Suprapubic skin (tissue), 4 donors: Measurements from ENCODE around the gene KIAA1671. TPM values are rescaled to one million over a fixed set of nuclear protein-coding genes. Genes with fewer than 3 reads are reported as not detected.
"Not testable (repeated sequence)": the region's sequence is repeated elsewhere in the genome, so short reads cannot be mapped to it uniquely, and the experiment has no call there.

Experiments
- DNase-seq, 2 donors: peaks; one replicate each; pipeline ENCODE4 v3.0.0-alpha.2; 2019; ENCODE audit warnings: low spot score in 2 of 2
- H3K27ac ChIP-seq: fragments of 200-600 bp; sonication (generic); one replicate; pipeline ENCODE4 v1.5.1; 2019
- H3K27me3 ChIP-seq: fragments of 200-600 bp; sonication (generic); one replicate; pipeline ENCODE4 v1.5.1; 2019
- H3K36me3 ChIP-seq: fragments of 200-600 bp; sonication (generic); one replicate; pipeline ENCODE4 v1.5.1; 2019
- H3K4me1 ChIP-seq: fragments of 200-600 bp; sonication (generic); one replicate; pipeline ENCODE4 v1.5.1; 2019
- H3K4me3 ChIP-seq: fragments of 200-600 bp; sonication (generic); one replicate; pipeline ENCODE4 v1.5.1; 2019; ENCODE audit warnings: mild to moderate bottlenecking
- H3K9me3 ChIP-seq: fragments of 200-600 bp; sonication (generic); one replicate; pipeline ENCODE4 v1.5.1; 2019
- EP300 ChIP-seq: sonication (generic); formaldehyde crosslinking; IDR thresholded peaks from one replicate; pipeline ENCODE4 v1.6.1; 2017; ENCODE audit warnings: antibody characterized with exemption
- POLR2A ChIP-seq, 2 donors: fragments of 450-650 bp; IDR thresholded peaks; one replicate each; pipeline ENCODE4 v1.6.1; 2017; ENCODE audit warnings: antibody characterized with exemption in 2 of 2, mild to moderate bottlenecking in 2 of 2, moderate library complexity in 2 of 2
- POLR2AphosphoS5 ChIP-seq, 3 donors: sonication (generic); formaldehyde crosslinking; IDR thresholded peaks; one replicate each; pipeline ENCODE4 v1.6.1; 2017; ENCODE audit warnings: antibody characterized with exemption in 3 of 3
- WGBS: methylation state at CpG from one replicate; pipeline ENCODE4 v1.1.5; 2018; 5-methylcytosine and 5-hydroxymethylcytosine counted together
- total RNA-seq, 4 donors: library from RNA; depleted of rRNA; stranded (reverse); fragments of >200 nt; gene quantifications; one replicate each; pipeline ENCODE4 v1.1.0, GENCODE V29; 2016
- TF ChIP-seq, protein P1 (sequence below), 2 donors: fragments of 200-600 bp in 1 of 2; fragments of 450-650 bp in 1 of 2; sonication (generic) in 1 of 2; IDR thresholded peaks; one replicate each; pipeline ENCODE4 v1.5.1; 2016 to 2019; ENCODE audit warnings: antibody characterized with exemption in 2 of 2, mild to moderate bottlenecking in 1 of 2, moderate library complexity in 1 of 2

KIAA1671 gene
- 100 to 1,000 TPM in 2 of 4 donors, 10 to 100 TPM in 2; 74.4 to 116 (median 97.0) TPM for total RNA-seq

DNA sequence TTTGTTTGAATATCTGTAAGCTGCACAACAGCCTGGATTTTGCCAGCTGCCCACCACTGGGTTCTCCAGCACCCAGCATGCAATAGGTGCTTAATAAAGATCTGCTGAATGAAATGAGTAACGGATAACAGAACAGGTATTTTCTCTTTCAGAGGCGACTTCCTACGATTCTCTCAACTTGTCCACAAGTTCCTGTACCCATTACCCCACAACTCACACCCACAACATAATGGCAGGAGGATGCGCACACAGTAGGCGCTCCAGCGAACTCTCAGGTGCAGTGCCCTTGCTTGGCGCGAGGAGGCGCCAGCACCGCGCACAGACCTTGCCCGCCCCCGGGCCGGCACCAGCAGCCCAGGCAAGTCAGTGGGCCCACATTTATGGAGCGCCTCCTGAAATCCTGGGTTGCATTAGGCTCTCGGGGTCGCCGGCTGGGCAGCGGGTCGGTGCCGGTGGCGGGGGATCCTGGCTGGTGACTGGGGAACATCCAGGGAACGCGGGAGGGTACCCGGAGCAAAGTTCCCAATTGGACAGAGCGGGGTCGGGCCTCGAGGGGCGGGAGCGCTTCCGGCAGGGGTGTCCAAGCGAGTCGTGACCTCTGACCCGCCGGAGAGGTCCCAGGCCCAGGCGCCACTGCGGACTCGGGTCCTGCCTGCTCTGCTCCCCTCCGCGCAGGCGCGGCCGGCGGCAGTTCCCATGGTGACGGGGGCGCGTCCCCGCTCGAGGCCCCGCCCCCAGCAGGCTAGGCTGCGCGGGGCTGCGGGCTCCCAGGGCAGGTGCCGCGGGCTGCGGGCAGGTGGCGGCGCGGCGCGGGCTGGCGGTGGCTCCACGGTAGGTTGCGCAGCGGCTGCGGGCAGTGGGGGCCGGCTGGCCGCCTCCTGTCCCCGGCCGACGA lies at the start of gene KIAA1671:
TSS of gene KIAA1671 (plus strand) at position 775 of the 895 bp plus-strand sequence. CDS start 75,284 bp downstream, outside the sequence.
- Histone ChIP-seq H3K36me3 (no peaks in the 10 kb centered on the region), H3K9me3 (no peaks in the 10 kb centered on the region), H3K27me3 (no peaks in the 10 kb centered on the region), H3K4me1 (peaks cover 52% of the 10 kb centered on the region), H3K4me3 (peak within 1 kb of the TSS; percentile 86), H3K27ac (peak within 1 kb of the TSS; percentile 81)
- TF ChIP-seq, protein P1, sequence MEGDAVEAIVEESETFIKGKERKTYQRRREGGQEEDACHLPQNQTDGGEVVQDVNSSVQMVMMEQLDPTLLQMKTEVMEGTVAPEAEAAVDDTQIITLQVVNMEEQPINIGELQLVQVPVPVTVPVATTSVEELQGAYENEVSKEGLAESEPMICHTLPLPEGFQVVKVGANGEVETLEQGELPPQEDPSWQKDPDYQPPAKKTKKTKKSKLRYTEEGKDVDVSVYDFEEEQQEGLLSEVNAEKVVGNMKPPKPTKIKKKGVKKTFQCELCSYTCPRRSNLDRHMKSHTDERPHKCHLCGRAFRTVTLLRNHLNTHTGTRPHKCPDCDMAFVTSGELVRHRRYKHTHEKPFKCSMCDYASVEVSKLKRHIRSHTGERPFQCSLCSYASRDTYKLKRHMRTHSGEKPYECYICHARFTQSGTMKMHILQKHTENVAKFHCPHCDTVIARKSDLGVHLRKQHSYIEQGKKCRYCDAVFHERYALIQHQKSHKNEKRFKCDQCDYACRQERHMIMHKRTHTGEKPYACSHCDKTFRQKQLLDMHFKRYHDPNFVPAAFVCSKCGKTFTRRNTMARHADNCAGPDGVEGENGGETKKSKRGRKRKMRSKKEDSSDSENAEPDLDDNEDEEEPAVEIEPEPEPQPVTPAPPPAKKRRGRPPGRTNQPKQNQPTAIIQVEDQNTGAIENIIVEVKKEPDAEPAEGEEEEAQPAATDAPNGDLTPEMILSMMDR (IDR thresholded peaks at IDR 0.05), result peak; percentile 96 to 97
- TF ChIP-seq EP300 (no peak), POLR2AphosphoS5 (IDR thresholded peaks at IDR 0.05) (no peak), POLR2A (IDR thresholded peaks at IDR 0.05) (peak in 1 of 2 donors; percentile 37)
- peak; percentile 89 for DNase-seq
- 19% methylated on average over 5 of the region's 71 CpGs for WGBS

DNA sequence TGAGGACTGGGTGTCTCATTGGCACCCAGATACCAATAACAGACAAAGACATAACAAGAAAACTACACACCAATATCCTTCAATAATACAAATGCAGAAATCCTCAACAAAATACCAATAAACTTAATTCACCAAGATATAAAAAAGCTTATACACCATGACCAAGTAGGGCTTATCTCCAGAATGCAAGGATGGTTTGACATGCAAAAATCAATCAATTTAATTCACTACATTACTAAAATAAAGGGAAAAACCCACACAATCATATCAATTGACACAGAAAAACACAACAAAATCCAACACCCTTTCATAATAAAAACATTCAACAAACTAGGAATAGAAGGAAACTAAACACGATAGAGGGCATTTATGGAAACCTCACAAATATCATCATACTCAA lies 46.6 kb upstream of the KIAA1671 start:
- 100% methylated on average over 1 of the region's 1 CpG for WGBS
- no peak for DNase-seq
- H3K4me3 ChIP-seq, result no peak overlapping the region
- H3K9me3 ChIP-seq, result peaks cover 9% of the 10 kb centered on the region
- TF ChIP-seq, protein P1 (IDR thresholded peaks at IDR 0.05), result no peak
- TF ChIP-seq POLR2AphosphoS5 (IDR thresholded peaks at IDR 0.05) (no peak), POLR2A (IDR thresholded peaks at IDR 0.05) (no peak), EP300 (no peak)
- no peaks in the 10 kb centered on the region for H3K4me1 ChIP-seq
- no peaks in the 10 kb centered on the region for H3K36me3 ChIP-seq
- no peaks in the 10 kb centered on the region for H3K27me3 ChIP-seq
- no peak overlapping the region for H3K27ac ChIP-seq

DNA sequence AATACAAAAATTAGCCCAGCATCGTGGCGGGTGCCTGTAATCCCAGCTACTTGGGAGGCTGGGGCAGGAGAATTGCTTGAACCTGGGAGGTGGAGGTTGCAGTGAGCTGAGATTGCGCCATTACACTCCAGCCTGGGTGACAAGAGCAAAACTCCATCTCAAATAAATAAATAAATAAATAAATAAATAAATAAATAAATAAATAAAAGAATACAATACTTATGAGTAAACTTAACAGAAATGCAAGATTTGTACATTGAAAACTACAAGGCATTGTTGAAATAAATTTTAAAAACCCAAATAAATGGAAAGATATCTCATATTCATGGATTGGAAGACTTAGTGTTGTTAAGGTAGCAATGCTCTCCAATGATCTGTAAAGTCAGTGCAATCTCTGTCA lies 45.4 kb upstream of the KIAA1671 start:
- 91% methylated on average over 3 of the region's 3 CpGs for WGBS
- not testable (repeated sequence) for DNase-seq

DNA sequence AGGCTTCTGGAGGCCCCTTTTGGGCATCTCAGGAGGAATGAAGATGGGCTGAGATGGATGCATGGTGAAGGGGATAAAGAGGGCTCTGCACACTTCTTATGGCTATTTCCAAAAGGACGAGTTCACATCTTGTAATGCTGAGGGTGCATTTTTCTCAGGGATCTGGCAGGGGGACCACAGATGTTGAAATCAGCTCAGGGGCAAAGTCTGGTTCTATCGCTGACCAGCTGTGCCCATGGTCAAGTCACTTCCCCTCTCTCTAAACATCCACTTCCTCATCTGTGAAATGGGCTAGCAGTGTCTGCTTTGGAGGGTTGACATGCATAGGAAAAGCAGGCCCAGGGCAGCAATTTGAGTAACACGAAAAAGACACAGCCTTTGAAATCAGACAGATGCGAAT lies 32.5 kb upstream of the KIAA1671 start:
- H3K36me3 ChIP-seq, result no peaks in the 10 kb centered on the region
- TF ChIP-seq POLR2AphosphoS5 (IDR thresholded peaks at IDR 0.05), result no peak
- no peak for TF ChIP-seq EP300
- no peak overlapping the region for H3K4me3 ChIP-seq
- DNase-seq, result no peak
- H3K9me3 ChIP-seq, result no peaks in the 10 kb centered on the region
- WGBS, result 86% methylated on average over 4 of the region's 4 CpGs
- no peaks in the 10 kb centered on the region for H3K27me3 ChIP-seq
- no peak overlapping the region for H3K27ac ChIP-seq
- H3K4me1 ChIP-seq, result no peaks in the 10 kb centered on the region

More for the DNA sequence above, 45.4 kb upstream of the KIAA1671 start:
- not testable (repeated sequence) for H3K4me1 ChIP-seq, H3K4me3 ChIP-seq, H3K27ac ChIP-seq, H3K9me3 ChIP-seq, H3K27me3 ChIP-seq, H3K36me3 ChIP-seq

DNA sequence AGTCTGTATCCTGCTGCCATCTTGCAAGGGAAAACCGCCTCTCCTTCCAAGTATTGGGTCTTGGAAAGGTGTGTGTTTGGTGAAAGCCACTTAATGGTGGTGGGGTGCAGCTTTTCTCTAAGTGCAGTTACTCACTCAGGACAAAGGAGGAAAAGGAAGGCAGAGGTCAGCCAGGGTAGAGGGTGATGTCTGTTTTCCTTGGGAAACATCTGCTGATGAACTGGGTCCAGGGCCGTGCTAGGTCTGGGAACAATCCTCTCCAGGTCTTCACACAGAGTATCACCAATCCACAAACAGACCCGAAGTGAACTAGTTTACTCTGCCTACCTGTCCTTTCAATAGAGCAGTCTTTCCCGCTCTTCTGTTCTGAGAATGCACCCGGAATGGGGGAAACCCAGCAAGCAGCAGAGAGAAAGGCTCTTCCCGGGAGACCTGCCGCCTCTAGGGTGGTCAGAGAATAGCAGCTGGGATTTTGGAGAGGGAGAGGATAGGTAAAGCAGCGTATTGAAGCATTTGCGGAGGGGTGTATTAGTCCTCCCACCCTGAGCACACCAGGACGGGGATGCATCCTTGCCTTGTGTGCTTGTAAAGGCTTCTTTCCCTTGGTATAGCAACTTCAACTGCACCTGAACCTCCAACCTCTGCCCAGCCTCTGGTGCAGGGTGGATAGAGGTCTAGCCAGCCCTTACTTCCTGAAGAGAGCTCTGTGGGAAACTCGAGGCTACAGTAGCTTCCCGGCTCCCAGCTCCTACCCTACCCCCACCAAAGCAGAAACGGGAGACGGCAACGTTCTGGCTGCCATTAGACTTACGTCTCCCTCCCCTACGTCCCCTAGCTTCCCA lies 26.7 kb upstream of the KIAA1671 start:
- WGBS, result 58% methylated on average over 17 of the region's 17 CpGs

More for the DNA sequence above, 26.7 kb upstream of the KIAA1671 start:
- no peaks in the 10 kb centered on the region for H3K36me3 ChIP-seq
- TF ChIP-seq POLR2A (IDR thresholded peaks at IDR 0.05) (no peak), EP300 (no peak), POLR2AphosphoS5 (IDR thresholded peaks at IDR 0.05) (no peak)
- TF ChIP-seq, protein P1 (IDR thresholded peaks at IDR 0.05), result no peak
- H3K9me3 ChIP-seq, result no peaks in the 10 kb centered on the region
- no peak overlapping the region for H3K4me3 ChIP-seq
- no peak for DNase-seq
- H3K27me3 ChIP-seq, result peaks cover 6% of the 10 kb centered on the region
- H3K4me1 ChIP-seq, result no peaks in the 10 kb centered on the region
- no peak overlapping the region for H3K27ac ChIP-seq
